ENCODE results near the gene CORO2A.

Gene CORO2A

DNA sequence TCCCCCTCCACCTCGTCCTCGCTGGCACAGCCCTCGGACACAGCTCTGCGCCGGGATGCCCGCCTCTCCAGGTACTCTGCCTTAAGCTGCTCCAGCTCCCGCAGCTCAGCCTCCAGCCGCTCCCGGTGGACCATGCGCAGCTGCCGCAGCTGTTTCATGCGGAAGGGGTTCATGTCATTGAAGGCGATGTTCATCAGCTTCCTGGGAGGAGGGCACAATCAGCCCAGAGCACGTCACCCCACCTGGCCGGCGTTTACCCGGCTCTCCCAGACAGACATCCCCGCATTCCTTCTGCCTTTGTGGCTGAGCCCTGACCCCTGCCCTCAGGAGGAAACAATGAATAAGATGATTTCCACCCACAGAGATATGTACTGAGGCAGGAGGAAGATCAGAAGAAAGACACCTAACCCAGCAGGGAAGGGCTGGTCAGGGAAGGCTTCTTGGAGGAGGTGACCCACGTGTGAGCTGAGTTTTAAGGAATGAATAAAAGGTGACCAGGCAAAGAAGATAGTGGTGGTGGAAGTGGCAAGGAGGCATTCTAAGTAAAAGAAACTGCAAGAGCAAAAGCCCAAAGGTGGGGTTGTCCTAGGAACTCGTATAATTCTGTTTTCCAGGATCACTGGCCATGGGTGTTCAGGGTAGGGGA, 7.1 kb upstream of the CORO2A start:
- TF ChIP-seq CTCF (IDR thresholded peaks at IDR 0.05; ENCODE audit: insufficient read depth, low read depth, low read length, missing control alignments) = no peak
- H3K4me3 ChIP-seq (ENCODE audit: low read length) = no peak overlapping the region
- no peak for DNase-seq (ENCODE audit: low read depth)

DNA sequence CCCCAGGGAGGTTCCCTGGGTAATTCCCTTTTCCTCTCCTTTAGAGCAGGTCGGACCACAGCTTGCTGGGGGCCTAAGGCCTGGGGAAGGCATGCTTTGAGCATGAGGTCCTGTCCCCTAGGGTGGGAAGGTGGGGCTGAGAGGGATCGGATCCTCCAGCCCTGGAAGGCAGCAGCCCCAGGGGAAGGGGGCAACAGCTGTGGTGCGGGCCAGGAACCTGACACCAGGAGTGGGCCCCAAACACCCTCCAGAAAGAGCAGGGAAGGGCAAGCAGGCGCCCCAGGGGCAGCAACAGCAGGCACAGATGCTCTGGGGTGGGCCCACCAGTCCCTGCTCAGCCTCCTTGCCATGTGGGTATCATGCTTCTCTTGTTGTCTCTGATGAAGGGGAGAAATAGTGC, 3.2 kb upstream of the CORO2A start:
- no peak overlapping the region for H3K4me3 ChIP-seq (ENCODE audit: low read length)
- no peak for DNase-seq (ENCODE audit: low read depth)
- TF ChIP-seq CTCF (IDR thresholded peaks at IDR 0.05; ENCODE audit: insufficient read depth, low read depth, low read length, missing control alignments) = no peak

DNA sequence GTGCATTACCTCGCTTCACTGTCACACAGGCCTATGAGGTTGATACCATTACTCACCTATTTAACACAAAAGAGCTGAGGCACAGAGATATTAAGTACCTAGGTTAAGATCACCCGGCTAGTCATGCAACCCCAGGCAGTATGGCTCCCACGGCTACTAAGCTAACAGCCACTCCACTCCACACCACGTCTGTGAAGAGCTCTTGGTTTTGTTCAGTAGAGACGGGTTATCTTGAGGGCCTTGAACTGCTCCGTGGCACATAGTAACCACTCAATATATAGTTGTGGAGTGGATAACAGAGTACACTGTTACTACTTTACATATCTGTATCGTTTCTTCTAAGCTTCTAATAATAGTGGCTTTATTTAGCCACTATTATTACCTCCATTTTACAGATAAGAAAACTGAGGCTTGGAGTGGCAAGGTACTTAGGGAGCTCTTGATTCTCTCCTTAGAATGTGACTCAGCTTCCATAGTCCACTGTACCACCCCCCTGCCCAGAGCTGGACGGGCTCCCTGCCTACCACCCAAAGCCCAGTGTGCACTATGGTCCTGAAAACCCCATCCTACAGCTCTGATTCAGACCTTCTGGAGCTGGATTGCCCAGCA, 1.0 kb upstream of the CORO2A start:
- H3K4me3 ChIP-seq (ENCODE audit: low read length) = peak overlapping the region; percentile 54
- DNase-seq (ENCODE audit: low read depth) = no peak
- TF ChIP-seq CTCF (IDR thresholded peaks at IDR 0.05; ENCODE audit: insufficient read depth, low read depth, low read length, missing control alignments) = no peak

GRCh38 chr9:98191671-98192502, 550 bp downstream of the CORO2A start:
- TF ChIP-seq CTCF (IDR thresholded peaks at IDR 0.05; ENCODE audit: insufficient read depth, low read depth, low read length, missing control alignments) = no peak
- peak overlapping the region; percentile 67 for H3K4me3 ChIP-seq (ENCODE audit: low read length)
- peak; percentile 71 for DNase-seq (ENCODE audit: low read depth)

GRCh38 chr9:98191181-98191608, 1.2 kb downstream of the CORO2A start:
- H3K4me3 ChIP-seq (ENCODE audit: low read length) = peak overlapping the region; percentile 67

GRCh38 chr9:98190757-98191105, 1.7 kb downstream of the CORO2A start:
- no peak overlapping the region for H3K4me3 ChIP-seq (ENCODE audit: low read length)
- no peak for DNase-seq (ENCODE audit: low read depth)
- TF ChIP-seq CTCF (IDR thresholded peaks at IDR 0.05; ENCODE audit: insufficient read depth, low read depth, low read length, missing control alignments) = no peak

More at GRCh38 chr9:98191181-98191608, 1.2 kb downstream of the CORO2A start:
- no peak for TF ChIP-seq CTCF (IDR thresholded peaks at IDR 0.05; ENCODE audit: insufficient read depth, low read depth, low read length, missing control alignments)
- no peak for DNase-seq (ENCODE audit: low read depth)
